AG04450 (cell line): ENCODE results near the gene SYT9. TPM values are rescaled to one million over a fixed set of nuclear protein-coding genes. Genes with fewer than 3 reads are reported as not detected.

Experiments used
- CTCF ChIA-PET: fragments of 300-600, 350-600 bp; formaldehyde crosslinking; extraction: SDS; loops from one replicate; lab custom pipeline; 2022; ENCODE audit warnings: antibody characterized with exemption, inconsistent platforms; lab: Charles Lee
- POLR2A ChIA-PET: fragments of 350-600 bp; formaldehyde crosslinking; extraction: SDS; loops from one replicate; lab custom pipeline; 2021; ENCODE audit warnings: antibody characterized with exemption, inconsistent platforms; lab: Yijun Ruan, JAX
- DNase-seq: peaks from one replicate; pipeline ENCODE4 v3.0.0-alpha.2; 2011; ENCODE audit warnings: low read depth, low spot score
- H3K27ac ChIP-seq: one replicate; pipeline ENCODE4 v1.5.1; 2012; ENCODE audit warnings: low read depth, low read length, control low read depth
- H3K27me3 ChIP-seq: one replicate; pipeline ENCODE4 v1.6.0; 2012; ENCODE audit warnings: low read length; ENCODE audit not compliant: control insufficient read depth, insufficient read depth
- H3K4me3 ChIP-seq: 2 replicates; pipeline ENCODE4 v1.5.1; 2011; ENCODE audit warnings: mild to moderate bottlenecking, low read depth, low read length, control low read depth
- H3K9me3 ChIP-seq: 2 replicates; pipeline ENCODE4 v1.5.1; 2012; ENCODE audit warnings: low read length; ENCODE audit not compliant: control insufficient read depth, insufficient read depth
- CTCF ChIP-seq: IDR thresholded peaks from 2 replicates; pipeline ENCODE4 v1.5.1; 2011; ENCODE audit warnings: low read depth, low read length, control low read depth, inconsistent platforms
- polyA plus RNA-seq: library from polyadenylated mRNA; depleted of rRNA; stranded (reverse); fragments of >200 nt; gene quantifications from 2 replicates; pipeline ENCODE4 v1.2.3, GENCODE V29; 2011

The SYT9 gene
- polyA plus RNA-seq, 1 experiment = not detected

DNA sequence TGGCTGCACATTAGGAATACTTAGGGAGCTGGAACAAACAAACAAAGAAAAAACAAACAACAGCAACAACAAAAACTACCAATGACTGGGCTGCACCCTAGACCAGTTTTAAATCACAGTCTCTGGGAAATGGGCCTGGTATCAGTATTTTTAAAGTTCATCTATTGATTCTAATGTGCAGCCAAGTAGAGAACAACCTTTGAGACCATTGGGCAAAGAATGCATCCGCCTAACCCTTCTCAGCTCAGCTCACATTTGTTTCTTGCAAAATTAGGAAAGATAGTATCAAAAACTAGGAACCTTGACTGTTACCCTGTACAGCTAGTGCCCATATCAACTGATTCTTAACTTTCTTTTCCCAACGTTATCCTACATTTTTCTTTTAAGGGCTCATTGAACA lies 5.2 kb downstream of the SYT9 start:
- ChIA-PET CTCF (no interaction called here), POLR2A (no interaction called here)
- no peaks in the 10 kb centered on the region for H3K9me3 ChIP-seq
- no peak for DNase-seq
- H3K4me3 ChIP-seq = no peak overlapping the region
- no peak overlapping the region for H3K27ac ChIP-seq
- H3K27me3 ChIP-seq = peaks cover 18% of the 10 kb centered on the region
- TF ChIP-seq CTCF = no peak

DNA sequence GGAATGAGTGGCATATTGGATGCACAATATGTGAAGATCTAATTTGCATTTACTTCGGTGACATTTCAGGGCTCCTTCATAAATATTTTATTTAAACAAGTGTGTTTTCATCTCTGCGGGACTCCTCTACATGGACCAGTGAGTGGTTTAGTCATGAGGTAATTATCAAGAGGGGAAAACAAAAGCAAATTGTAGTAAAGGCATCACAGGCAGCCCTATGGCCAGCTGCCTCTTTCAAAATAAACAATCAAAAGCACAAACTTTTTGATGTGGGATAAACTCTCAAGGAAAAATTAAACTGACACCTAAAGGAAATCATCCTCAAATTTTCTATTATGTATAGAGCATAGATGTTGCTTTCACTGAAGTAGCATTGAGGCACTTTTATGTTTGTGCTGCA lies 6.0 kb downstream of the SYT9 start:
- DNase-seq = no peak
- ChIA-PET CTCF (no interaction called here), POLR2A (no interaction called here)
- no peak for TF ChIP-seq CTCF
- Histone ChIP-seq H3K4me3 (no peak overlapping the region), H3K9me3 (no peaks in the 10 kb centered on the region), H3K27ac (no peak overlapping the region), H3K27me3 (peaks cover 11% of the 10 kb centered on the region)

- no peaks in the 10 kb centered on the region for H3K27me3 ChIP-seq
- CTCF ChIA-PET = no interaction called here
- no peaks in the 10 kb centered on the region for H3K9me3 ChIP-seq
- H3K4me3 ChIP-seq = no peak overlapping the region
- H3K27ac ChIP-seq = no peak overlapping the region
- no peak for TF ChIP-seq CTCF
- no peak for DNase-seq
- POLR2A ChIA-PET = no interaction called here
Measured at GRCh38 chr11:7261578-7261977, 9.9 kb downstream of the SYT9 start.

- ChIA-PET CTCF (no interaction called here), POLR2A (no interaction called here)
- Histone ChIP-seq H3K27me3 (no peaks in the 10 kb centered on the region), H3K27ac (no peak overlapping the region), H3K9me3 (no peaks in the 10 kb centered on the region), H3K4me3 (no peak overlapping the region)
- no peak for DNase-seq
- TF ChIP-seq CTCF = no peak
Measured at GRCh38 chr11:7262672-7263071, 11.0 kb downstream of the SYT9 start.

- TF ChIP-seq CTCF = no peak
- H3K27me3 ChIP-seq = no peaks in the 10 kb centered on the region
- CTCF ChIA-PET = interaction anchor here (0.5 kb wide), 1 partner anchor 285 kb away, joined by 3 read pairs; no protein-coding TSS in a partner anchor
- H3K27ac ChIP-seq = no peak overlapping the region
- POLR2A ChIA-PET = no interaction called here
- no peak for DNase-seq
- H3K9me3 ChIP-seq = no peaks in the 10 kb centered on the region
- H3K4me3 ChIP-seq = no peak overlapping the region
Measured at GRCh38 chr11:7263842-7264241, 12.1 kb downstream of the SYT9 start.
